ENCODE measurements around the gene TMEM175.

DNA sequence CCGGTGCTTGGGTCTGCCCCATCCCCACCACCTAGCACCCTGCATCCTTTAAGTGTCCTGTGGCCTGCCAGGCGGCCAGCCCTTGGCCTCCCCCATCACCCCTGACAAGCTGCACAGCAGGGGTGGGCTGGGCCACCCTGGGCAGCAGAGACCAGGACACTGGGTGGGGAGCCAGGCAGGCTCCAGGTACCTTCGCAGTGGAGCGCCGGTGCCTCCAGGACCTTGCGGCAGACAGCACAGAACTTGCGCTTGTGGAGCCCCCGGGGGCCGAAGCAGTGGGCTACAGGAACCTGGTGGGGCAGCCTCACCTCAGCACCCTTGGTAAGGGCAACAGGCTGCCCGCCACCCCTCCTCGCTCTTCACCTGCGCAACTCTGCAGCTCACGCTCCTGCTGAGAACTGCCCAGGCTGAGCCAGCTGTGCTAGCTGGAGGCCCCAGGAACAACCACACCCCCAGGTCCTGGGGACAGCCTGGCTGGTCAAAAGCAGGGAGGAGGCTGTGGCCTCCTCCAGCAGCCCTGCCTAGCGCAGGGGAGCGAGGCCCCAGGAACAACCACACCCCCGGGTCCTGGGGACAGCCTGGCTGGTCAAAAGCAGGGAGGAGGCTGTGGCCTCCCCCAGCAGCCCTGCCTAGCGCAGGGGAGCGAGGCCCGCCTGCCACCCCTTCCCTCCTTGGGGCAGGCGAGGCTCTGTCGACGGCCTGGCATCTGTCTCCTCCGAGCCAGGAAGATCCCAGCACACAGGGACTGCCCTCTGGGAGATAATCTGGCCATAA lies 36.5 kb downstream of the TMEM175 start:
- no peak for TF ChIP-seq POLR2A (IDR thresholded peaks at IDR 0.05; ENCODE audit: extremely low read depth, insufficient read length)
- TF ChIP-seq, protein P1, sequence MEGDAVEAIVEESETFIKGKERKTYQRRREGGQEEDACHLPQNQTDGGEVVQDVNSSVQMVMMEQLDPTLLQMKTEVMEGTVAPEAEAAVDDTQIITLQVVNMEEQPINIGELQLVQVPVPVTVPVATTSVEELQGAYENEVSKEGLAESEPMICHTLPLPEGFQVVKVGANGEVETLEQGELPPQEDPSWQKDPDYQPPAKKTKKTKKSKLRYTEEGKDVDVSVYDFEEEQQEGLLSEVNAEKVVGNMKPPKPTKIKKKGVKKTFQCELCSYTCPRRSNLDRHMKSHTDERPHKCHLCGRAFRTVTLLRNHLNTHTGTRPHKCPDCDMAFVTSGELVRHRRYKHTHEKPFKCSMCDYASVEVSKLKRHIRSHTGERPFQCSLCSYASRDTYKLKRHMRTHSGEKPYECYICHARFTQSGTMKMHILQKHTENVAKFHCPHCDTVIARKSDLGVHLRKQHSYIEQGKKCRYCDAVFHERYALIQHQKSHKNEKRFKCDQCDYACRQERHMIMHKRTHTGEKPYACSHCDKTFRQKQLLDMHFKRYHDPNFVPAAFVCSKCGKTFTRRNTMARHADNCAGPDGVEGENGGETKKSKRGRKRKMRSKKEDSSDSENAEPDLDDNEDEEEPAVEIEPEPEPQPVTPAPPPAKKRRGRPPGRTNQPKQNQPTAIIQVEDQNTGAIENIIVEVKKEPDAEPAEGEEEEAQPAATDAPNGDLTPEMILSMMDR (IDR thresholded peaks at IDR 0.05; ENCODE audit: low read depth, low read length) = no peak
- TF ChIP-seq, protein P2, sequence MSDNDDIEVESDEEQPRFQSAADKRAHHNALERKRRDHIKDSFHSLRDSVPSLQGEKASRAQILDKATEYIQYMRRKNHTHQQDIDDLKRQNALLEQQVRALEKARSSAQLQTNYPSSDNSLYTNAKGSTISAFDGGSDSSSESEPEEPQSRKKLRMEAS (IDR thresholded peaks at IDR 0.05; ENCODE audit: low read depth, low read length) = no peak
- TF ChIP-seq MYC (IDR thresholded peaks at IDR 0.05; ENCODE audit: low read depth, low read length) = no peak
